NOMO-1 (cell line): ENCODE results near the gene NELFB.

Source experiments
- DNase-seq, 2 experiments: peaks; one replicate each; lab custom pipeline; 2025; ENCODE audit not compliant: unreplicated experiment in 2 of 2; lab: John Stamatoyannopoulos, UW

Gene NELFB

DNA sequence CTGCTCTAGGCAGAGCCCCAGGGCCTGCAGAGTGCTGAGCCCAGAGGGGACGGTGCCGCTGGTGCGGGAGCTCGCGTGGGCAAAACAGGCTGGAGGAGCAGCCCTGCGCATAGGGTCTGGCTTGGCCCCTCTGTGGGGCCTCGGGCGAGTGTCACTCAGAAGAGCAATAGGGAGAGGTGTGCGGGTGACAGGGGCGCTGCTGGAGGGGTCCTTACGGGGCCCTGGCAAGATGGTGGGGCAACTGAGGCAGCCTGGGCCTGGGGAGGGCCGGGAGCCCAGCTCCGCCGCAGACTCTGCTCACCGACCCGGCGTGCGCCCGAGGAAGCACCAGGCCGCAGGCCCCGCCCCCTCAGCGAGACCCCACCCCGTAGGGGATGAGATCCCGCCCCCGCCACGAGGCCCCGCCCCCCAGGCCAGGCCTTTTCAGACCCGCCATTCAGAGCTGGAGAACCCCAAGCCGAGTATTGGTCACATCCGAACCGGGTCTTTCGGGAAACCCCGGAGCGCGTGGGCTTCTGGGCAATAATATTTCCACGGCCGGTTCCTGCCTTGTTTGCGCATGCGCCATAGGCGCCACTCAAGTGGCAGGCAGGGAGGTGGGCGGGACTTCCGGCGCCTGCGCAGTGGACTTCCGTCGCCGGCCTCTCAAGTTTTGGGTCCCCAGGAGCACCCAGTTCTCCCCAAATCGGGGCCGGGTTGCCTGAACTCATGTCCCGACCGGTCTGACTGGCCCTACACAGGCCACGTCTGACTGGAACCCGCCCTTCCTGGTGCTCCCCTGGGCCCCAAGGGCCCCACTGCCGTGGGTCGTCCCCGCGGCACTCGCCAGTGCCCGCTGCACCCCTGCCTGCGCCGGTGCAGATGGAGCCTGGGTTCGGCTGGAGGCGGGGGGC lies 31.8 kb upstream of the NELFB start:
- DNase-seq = peak; percentile 99 to 100

DNA sequence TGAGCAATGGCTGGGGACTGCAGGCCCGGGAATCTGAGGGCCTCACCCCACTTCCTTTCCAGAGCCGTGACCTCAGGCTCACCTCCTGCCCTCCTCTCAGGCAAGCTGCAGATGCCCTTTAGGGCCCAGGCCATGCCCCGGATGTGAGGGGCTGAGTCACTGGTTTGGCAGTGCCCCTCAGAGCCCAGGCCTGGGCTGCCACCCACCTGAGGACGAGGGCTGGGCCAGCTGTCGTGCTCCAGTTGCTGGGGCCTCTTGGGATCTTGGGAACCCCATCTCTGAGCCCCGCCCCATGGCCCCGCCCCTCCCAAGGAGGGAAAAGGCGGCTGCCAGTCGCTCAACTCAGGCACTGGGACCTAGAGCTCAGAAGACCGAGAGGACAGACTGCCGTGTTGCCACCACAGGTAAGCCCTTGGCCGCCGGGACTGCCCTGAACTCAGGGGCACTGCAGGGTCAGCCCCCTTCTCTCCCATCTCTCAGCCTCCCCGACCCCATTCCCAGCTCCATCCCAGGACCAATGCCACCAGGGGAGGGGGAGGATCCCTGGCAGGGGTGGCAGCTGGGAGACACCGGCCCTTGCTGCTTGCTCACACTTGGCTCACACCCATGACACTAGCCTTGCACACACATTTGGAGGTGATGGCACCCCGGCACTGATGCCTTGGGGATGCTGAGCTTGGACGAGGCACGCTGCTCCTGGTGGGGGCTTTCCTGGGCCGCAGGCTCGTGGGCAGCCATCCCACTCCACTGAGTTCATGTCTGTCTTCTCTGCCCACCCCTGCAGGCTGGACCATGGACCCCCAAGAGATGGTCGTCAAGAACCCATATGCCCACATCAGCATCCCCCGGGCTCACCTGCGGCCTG lies 30.1 kb upstream of the NELFB start, which contains the start of gene CYSRT1:
CYSRT1 (plus strand) TSS at position 345 of the 865 bp plus-strand sequence; CDS start at position 793, 448 bp downstream.
- DNase-seq = peak in 1 of 2 experiments; percentile 29

DNA sequence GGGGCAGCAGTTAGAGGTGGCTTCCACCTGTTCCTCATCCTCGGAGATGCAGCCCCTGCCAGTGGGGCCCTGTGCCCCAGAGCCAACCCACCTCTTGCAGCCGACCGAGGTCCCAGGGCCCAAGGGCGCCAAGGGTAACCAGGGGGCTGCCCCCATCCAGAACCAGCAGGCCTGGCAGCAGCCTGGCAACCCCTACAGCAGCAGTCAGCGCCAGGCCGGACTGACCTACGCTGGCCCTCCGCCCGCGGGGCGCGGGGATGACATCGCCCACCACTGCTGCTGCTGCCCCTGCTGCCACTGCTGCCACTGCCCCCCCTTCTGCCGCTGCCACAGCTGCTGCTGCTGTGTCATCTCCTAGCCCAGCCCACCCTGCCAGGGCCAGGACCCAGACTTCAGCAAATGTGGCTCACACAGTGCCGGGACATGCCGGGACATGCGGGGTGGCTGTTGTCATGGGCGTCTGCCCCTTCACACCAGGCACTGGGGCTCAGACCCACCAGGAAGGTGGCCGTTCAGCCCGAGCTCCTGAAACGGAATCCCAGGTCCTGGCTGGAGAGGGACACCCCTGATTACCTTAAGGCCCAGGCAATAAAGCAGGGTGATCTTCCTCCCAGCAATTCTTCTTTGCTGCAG lies 29.3 kb upstream of the NELFB start:
- DNase-seq = no peak

DNA sequence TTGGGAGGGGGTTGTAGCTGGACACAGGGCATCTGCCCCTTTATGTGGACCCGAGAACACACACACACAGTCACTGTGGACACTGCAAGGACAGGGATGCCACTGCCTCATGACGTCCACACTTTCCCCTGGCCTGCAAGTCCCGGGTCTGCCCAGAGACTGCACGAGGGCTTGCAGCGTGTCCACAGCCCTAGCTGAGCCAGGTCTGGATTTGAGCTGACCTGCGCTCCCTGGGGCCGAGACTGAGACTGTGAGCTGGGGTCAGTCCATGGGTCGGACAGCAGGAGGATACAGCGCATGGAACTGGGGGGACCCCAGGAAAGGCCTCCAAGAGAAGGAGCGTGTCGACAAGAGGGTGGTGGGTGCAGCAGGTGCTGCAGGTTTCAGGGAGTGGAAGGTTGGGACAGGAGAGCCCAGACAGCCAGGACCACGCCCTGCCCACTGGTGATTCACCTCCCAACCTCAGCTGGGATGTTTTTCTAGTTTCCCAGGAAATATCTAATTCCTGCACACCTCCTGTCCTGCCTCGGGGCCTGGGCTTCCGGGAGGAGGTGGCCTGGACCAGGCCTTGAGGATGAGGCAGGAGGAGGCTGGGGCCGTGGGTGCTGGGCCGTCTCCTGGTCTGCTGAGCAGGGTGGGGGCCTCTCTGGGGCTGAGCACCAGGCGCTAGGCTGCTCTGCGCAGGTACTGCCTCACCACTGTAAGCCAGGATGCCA lies 28.6 kb upstream of the NELFB start:
- no peak for DNase-seq

DNA sequence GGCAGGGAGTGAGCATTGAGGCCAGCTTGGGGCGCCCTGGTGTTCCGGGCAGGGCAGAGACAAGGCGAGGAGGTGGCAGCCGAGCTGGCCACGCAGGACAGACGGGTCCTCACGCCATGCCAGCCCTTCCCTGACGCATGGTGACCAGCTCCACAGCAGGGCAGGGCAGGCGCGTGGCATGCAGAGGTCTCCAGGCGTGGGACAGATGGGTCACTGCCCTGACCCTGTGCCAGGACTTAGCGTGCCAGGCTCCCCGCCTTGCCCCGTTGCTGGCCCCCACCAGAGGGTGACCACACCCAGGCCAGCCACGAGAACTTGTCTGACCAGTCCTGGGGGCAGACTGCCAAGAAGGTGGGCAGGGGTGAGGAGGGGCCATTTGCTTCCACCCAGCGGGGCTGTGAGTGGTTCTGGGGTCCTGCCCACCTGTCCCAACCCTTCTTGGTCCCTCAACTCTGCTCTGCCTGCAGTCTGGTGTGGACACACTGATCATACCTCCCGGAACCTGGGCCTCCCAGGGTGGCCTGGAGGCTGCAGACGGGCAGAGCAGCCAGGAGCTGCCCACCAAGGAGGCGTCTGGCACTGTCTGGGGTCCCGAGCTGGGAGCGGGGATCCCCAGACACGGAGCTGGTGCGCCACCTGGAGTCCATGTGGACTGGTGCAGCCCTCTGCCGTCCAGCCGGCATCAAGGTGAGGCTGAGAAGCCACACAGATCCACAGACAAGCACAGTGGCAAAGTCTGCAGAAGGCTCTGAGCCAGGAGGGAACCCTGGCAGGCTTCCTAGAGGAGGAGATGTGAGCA lies 27.9 kb upstream of the NELFB start, which contains the start of gene RNF224:
RNF224 (plus strand) TSS at position 449 of the 799 bp plus-strand sequence. CDS start 834 bp downstream, outside the sequence.
- peak; percentile 73 to 88 for DNase-seq

DNA sequence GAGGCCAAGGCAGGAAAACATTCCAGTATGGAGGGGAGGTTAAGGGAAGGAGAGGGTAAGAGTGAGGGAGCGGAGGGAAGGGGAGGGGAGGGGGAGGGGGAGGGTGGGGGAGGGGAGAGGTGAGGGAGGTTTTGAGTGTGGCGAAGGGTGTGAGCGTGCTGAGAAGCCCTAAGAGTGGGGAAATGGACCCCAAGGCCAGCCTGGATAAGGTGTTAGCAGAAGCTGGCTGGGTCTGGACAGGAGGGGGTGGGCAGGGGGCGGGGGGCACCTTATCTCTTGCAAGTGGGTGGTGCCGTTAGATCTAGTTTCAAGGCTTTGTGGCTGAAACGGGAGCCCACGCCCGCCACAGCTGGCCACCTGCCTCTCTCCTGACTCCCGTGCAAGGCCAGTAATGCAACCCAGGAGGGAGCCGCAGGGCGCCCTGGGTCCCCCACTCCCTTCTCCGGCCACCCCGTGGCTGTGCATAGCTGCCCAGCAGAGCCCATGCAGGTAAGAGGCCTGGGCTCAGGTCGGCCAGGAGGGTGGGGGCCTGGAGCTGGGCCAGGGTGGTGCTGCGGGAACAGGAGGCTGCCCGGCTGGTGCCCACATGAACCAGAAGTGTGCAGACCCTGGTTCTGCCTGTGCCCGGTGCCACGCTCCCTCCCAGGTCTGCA lies 27.1 kb upstream of the NELFB start:
- DNase-seq = no peak

DNA sequence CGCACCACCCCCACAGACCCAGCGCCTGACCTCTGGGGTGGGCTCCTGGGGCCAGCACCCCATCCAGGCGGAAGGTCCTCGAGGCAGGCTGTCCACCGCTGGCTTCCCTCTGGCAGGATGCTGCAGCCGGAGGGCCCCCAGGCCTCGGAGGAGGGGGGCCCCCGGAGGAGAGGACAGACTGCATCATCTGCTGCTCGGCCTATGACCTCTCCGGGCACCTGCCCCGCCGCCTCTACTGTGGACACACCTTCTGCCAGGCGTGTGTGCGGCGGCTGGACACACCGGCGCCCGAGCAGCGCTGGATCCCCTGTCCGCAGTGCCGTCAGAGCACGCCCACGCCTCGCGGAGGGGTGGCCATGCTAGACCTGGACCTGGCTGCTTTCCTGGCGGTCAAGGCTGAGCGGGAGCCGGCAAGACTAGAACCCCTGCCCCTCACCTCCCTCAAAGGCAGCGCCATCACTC lies 26.6 kb upstream of the NELFB start:
- DNase-seq = no peak

DNA sequence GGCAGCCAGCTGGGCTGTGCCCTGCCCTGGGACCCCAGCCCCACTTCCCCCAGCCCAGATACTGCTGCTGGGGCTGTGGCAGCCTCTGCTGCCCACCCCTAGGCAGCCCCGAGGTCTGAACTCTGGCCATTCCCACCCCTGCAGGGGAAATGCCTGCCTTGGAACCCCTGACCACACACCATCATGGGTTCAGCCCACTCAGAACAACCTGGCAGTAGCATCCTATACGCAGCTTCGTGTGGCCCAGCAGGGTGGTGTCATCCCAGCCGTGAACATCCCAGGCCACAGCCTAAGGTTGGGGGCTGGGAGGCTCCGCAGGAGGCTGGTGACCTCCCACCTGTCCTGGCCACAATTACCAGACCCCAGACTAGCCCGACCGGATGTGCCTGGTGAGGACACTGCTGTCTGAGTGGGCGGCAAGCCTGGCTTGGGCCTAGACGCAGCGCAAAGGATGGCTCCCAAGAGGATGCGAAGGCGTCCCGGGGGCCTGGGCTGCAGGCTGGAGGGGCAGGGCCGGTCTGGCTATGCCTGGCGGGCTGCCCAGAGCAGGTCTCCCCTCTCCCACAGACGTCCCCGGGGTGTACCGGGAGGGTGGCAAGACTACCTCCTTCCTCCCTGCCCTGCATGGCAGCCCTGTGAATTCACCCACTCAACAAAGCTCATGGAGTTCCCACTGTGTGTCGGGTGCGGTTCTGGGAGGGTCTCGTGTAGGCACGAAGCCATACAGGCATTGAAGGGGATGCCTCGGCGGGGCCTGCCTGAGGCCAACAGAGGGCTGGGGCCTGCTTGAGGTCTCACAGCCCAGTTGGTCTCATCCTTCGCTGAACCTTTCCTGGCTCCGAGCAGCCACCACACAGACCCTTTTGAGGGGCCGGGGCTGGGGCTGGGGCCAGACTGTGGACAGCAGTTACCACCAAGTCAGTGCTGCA lies 25.9 kb upstream of the NELFB start:
- DNase-seq = no peak

DNA sequence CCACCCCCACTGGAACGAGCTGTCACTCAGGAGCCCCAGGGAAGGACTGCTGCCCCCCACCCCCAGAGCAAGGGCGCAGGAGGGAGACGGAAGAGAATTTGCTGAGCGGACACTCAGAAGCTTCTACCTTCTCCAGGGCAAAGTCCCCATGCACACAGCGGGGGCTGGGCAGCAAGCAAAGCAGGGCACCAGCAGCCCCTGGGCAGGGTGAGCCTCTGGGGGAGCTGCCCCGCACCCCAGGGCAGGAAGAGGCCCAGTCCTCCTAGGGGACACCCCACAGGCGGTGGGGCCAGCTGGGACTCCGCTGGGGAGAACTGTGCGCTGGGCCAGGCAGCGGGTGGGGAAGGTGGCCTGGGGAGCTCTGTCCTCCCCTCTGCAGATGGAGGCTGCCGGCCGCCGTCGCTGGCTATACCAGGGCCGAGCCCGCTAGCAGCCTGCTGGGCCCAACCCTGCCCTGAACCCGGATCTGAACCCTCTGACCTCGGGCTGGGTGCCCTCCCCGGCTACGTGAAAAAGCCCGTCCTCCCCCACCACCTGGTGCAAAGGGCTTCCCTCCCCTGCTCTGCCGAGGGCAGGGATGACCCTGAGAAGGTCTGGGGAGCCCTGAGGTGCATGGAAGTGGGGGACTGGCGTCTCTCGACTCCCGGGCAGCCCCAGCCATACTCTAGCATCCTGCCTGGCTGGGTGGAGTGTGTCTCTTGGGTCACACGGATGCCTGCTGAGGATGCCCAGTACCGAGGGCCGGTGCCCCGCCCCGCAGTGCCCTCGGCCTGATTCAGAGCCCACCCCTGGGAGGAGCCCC lies 25.0 kb upstream of the NELFB start:
- no peak for DNase-seq

DNA sequence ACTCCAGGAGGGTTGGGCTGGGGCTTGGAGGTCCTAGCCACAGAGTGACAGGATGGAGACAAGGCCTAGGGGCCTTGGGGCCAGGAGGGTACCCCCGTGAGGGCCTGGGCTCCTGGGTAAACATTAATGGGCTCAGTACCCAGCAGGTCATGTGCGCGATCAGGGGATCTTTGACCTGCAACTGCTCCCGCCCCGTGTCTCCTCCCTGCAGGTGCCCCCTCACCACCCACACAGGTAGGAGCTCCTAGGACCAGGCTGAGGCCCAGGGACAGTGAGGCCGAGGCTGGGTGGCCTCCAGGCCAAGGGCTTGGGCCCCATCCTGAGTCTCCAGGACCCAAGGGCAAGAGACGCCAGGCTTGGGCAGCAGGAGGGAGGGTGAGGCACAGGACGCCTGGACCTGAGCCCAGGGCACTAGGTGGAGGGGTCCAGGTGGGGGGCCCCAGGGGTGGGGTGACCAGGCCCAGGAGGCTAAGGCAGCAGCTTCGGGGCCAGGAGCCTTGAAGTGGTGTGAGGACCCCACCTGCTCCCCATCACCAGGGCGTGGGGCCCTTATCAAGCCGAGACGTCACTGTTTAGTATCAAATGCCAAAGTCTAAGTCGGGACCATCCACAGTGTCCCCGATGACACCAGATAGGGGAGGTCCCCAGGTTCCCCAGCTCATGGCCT lies 24.3 kb upstream of the NELFB start, which contains the start of gene SLC34A3:
SLC34A3 (plus strand) TSS at position 197 of the 667 bp plus-strand sequence. CDS start 802 bp downstream, outside the sequence.
- no peak for DNase-seq

DNA sequence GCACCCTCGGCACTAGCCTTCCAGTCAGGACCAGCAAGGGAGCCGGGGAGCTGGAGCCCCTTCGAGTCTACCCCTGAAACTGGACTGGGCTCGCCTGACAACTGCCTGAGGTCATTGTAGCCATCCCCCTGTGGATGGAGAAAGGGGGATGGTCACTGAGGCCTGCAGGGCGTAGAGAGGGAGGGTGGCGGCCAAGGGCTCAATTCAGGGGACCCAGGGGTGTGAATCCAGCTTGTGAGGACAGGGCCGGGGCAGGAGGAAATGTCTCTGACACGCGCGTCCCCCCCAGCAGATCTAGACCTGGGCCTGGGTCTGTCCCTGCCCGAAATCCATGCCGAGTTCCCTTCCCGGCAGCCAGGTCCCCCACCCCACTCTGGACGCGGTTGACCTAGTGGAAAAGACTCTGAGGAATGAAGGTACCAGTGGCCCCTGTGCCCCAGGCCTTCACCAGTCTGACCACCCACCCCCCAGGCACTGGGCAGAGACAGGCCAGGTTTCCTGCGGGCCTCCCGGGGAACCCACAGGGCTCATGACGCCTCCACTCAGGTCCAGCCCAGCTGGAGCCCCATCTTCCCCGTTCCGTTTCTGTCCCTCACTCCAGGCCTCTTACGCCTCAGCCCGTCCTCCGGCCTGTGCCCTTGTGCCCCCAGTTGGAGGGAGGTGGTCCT lies 23.6 kb upstream of the NELFB start:
- no peak for DNase-seq

DNA sequence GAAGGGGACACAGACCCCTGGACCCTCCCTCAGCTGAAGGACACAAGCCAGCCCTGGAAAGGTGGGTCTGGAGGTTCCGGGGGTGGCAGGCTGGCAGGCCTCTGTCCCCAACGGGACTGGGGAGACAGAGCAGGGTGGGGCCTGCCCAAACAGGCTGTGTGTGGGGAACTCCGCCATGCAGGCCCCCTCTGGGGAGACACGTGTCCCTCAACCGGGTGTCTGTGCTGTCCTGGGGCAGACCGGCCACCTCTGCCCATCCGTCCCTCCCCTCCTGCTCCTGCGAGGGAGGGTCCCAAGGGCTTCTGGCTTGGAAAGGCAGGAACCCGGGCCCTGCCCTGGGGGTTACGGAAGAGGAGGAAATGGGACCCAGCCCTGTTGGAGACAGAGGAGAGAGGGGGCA lies 23.0 kb upstream of the NELFB start:
- DNase-seq = no peak

DNA sequence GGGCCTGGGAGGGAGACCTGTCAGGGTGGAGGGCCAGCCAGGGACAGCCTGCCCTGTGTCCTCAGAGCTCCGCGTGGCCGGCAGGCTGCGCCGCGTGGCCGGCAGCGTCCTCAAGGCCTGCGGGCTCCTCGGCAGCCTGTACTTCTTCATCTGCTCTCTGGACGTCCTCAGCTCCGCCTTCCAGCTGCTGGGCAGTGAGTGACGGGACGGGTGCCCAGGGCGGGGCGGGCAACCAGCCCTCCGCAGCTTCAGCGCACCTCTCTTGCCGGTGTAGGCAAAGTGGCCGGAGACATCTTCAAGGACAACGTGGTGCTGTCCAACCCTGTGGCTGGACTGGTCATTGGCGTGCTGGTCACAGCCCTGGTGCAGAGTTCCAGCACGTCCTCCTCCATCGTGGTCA lies 22.6 kb upstream of the NELFB start:
- no peak for DNase-seq

DNA sequence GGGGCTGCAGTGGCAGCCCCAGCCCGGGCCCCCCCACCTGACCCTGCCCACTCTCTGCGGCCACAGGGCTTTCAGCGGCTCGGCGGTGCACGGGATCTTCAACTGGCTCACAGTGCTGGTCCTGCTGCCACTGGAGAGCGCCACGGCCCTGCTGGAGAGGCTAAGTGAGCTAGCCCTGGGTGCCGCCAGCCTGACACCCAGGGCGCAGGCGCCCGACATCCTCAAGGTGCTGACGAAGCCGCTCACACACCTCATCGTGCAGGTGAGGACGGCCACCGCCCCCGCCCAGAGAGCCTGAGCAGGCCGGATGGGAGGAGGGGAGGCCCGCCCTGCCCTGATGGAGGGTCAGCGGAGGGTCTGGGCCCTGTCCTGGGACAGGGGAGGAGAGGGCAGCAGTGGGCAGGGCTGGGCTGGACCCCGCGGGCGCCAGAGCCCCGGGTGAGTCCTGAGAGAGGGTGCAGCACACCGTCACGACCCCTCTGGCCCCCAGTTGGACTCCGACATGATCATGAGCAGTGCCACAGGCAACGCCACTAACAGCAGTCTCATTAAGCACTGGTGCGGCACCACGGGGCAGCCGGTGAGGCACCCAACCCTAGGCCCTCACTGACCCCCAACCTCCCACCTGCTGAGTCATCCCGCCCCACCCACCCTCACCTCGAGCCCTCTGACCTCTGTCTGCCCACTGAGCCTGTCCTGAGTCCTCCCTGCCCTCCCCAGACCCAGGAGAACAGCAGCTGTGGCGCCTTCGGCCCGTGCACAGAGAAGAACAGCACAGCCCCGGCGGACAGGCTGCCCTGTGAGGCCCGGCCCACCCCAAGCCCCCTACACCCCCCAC lies 21.8 kb upstream of the NELFB start:
- no peak for DNase-seq
